ENCODE results near the gene MIP. TPM values are rescaled to one million over a fixed set of nuclear protein-coding genes. Genes with fewer than 3 reads are reported as not detected.

MIP gene
- total RNA-seq, 1 donor from 2014 or later = not detected

GRCh38 chr12:56490360-56490759 is 35.9 kb upstream of the MIP start:
- Histone ChIP-seq H3K9me3 (no peaks in the 10 kb centered on the region), H3K36me3 (no peaks in the 10 kb centered on the region), H3K27ac (no peak overlapping the region), H3K4me3 (no peak overlapping the region), H3K4me1 (peaks cover 3% of the 10 kb centered on the region in 2 donors), H3K27me3 (no peaks in the 10 kb centered on the region)
- intact Hi-C loops (cut with DNase I) = no loop called here
- no peak for DNase-seq (ENCODE audit: low spot score in 2 of 2)
- no peak for TF ChIP-seq CTCF (IDR thresholded peaks at IDR 0.05)

- Histone ChIP-seq H3K4me3 (peak within 1 kb of the TSS; percentile 54 to 83), H3K36me3 (no peaks in the 10 kb centered on the region), H3K27me3 (no peaks in the 10 kb centered on the region), H3K27ac (no peak within 1 kb of the TSS), H3K4me1 (peaks cover 3% of the 10 kb centered on the region in 2 donors), H3K9me3 (no peaks in the 10 kb centered on the region)
- intact Hi-C loops (cut with DNase I) = no loop called here
- DNase-seq (ENCODE audit: low spot score in 2 of 2) = peak in 1 of 2 donors; percentile 85
- no peak for TF ChIP-seq CTCF (IDR thresholded peaks at IDR 0.05)
Measured at GRCh38 chr12:56488041-56488955, 33.8 kb upstream of the MIP start, which contains the start of gene GLS2. Gene GLS2 (minus strand): TSS chr12:56488161. CDS start chr12:56488118, 43 bp downstream.

GRCh38 chr12:56487448-56488040 is 33.1 kb upstream of the MIP start:
- H3K36me3 ChIP-seq = no peaks in the 10 kb centered on the region
- no peaks in the 10 kb centered on the region for H3K27me3 ChIP-seq
- no peaks in the 10 kb centered on the region for H3K9me3 ChIP-seq
- peaks cover 3% of the 10 kb centered on the region in 2 donors for H3K4me1 ChIP-seq
- no peak for TF ChIP-seq CTCF (IDR thresholded peaks at IDR 0.05)
- H3K27ac ChIP-seq = no peak overlapping the region
- peak overlapping the region; percentile 54 to 83 for H3K4me3 ChIP-seq
- intact Hi-C loops (cut with DNase I) = no loop called here
- no peak for DNase-seq (ENCODE audit: low spot score in 2 of 2)

GRCh38 chr12:56486694-56487093 is 32.2 kb upstream of the MIP start:
- Histone ChIP-seq H3K36me3 (no peaks in the 10 kb centered on the region), H3K9me3 (no peaks in the 10 kb centered on the region), H3K27ac (no peak overlapping the region), H3K4me3 (no peak overlapping the region), H3K4me1 (peaks cover 3% of the 10 kb centered on the region in 2 donors), H3K27me3 (no peaks in the 10 kb centered on the region)
- intact Hi-C loops (cut with DNase I) = no loop called here
- TF ChIP-seq CTCF (IDR thresholded peaks at IDR 0.05) = no peak
- DNase-seq (ENCODE audit: low spot score in 2 of 2) = no peak

GRCh38 chr12:56484566-56484965 is 30.1 kb upstream of the MIP start:
- intact Hi-C loops (cut with DNase I) = no loop called here
- H3K4me3 ChIP-seq = no peak overlapping the region
- no peak overlapping the region for H3K27ac ChIP-seq
- no peak for TF ChIP-seq CTCF (IDR thresholded peaks at IDR 0.05)
- no peak for DNase-seq (ENCODE audit: low spot score in 2 of 2)
- H3K36me3 ChIP-seq = no peaks in the 10 kb centered on the region
- no peaks in the 10 kb centered on the region for H3K27me3 ChIP-seq
- peaks cover 3% of the 10 kb centered on the region in 2 donors for H3K4me1 ChIP-seq
- no peaks in the 10 kb centered on the region for H3K9me3 ChIP-seq
